SK-N-SH (cell line): ENCODE measurements around the gene CHST9.

Experiments used
- EZH2phosphoT487 ChIP-seq: fragments of 200-600 bp; sonication (generic); IDR thresholded peaks from 2 replicates; pipeline ENCODE4 v1.6.1; 2017; ENCODE audit warnings: low read depth, mixed run types, mild to moderate bottlenecking, antibody characterized with exemption, moderate library complexity, borderline replicate concordance
- TAF1 ChIP-seq: IDR thresholded peaks from 2 replicates; pipeline ENCODE4 v1.6.1; 2012; ENCODE audit warnings: low read depth, mild to moderate bottlenecking, low read length, moderate library complexity, borderline replicate concordance
- TEAD4 ChIP-seq: IDR thresholded peaks from 2 replicates; pipeline ENCODE4 v1.4.0; 2012; ENCODE audit warnings: mild to moderate bottlenecking, borderline replicate concordance; ENCODE audit not compliant: insufficient read depth
- YY1 ChIP-seq: IDR thresholded peaks from 2 replicates; pipeline ENCODE4 v1.4.0; 2012; ENCODE audit warnings: low read depth, mild to moderate bottlenecking
- TF ChIP-seq, protein P1 (sequence below): fragments of 200-600 bp; sonication (generic); IDR thresholded peaks from 2 replicates; pipeline ENCODE4 v1.6.1; 2017; ENCODE audit warnings: antibody characterized with exemption, mild to moderate bottlenecking, moderate library complexity

- TF ChIP-seq, protein P1, sequence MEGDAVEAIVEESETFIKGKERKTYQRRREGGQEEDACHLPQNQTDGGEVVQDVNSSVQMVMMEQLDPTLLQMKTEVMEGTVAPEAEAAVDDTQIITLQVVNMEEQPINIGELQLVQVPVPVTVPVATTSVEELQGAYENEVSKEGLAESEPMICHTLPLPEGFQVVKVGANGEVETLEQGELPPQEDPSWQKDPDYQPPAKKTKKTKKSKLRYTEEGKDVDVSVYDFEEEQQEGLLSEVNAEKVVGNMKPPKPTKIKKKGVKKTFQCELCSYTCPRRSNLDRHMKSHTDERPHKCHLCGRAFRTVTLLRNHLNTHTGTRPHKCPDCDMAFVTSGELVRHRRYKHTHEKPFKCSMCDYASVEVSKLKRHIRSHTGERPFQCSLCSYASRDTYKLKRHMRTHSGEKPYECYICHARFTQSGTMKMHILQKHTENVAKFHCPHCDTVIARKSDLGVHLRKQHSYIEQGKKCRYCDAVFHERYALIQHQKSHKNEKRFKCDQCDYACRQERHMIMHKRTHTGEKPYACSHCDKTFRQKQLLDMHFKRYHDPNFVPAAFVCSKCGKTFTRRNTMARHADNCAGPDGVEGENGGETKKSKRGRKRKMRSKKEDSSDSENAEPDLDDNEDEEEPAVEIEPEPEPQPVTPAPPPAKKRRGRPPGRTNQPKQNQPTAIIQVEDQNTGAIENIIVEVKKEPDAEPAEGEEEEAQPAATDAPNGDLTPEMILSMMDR, result no peak
- TF ChIP-seq YY1, result no peak
- TF ChIP-seq TAF1, result no peak
- TF ChIP-seq TEAD4, result no peak
- TF ChIP-seq EZH2phosphoT487, result no peak
Observed at GRCh38 chr18:26925313-26925712, 259.8 kb downstream of the CHST9 start.
